Subcutaneous abdominal adipose tissue (tissue), 5 donors: ENCODE measurements around the gene TANGO2.

Source experiments
- H3K27ac ChIP-seq: one replicate; pipeline ENCODE4 v1.7.0; 2013; ENCODE audit warnings: low read depth, mild to moderate bottlenecking, inconsistent platforms, low read length, moderate library complexity
- H3K27me3 ChIP-seq, 5 donors: one replicate each; pipeline ENCODE4 v1.7.0; 2013; ENCODE audit warnings: low read length in 5 of 5, inconsistent platforms in 1 of 5; ENCODE audit not compliant: control insufficient read depth in 5 of 5, insufficient read depth in 4 of 5
- H3K36me3 ChIP-seq, 5 donors: one replicate each; pipeline ENCODE4 v1.7.0; 2013; ENCODE audit warnings: low read length in 5 of 5; ENCODE audit not compliant: control insufficient read depth in 5 of 5, insufficient read depth in 5 of 5
- H3K4me1 ChIP-seq, 5 donors: one replicate each; pipeline ENCODE4 v1.7.0; 2013; ENCODE audit warnings: low read length in 5 of 5, mild to moderate bottlenecking in 3 of 5, moderate library complexity in 1 of 5; ENCODE audit not compliant: control insufficient read depth in 5 of 5, insufficient read depth in 5 of 5
- H3K4me3 ChIP-seq, 5 donors: one replicate each; pipeline ENCODE4 v1.7.0; 2013; ENCODE audit warnings: low read length in 5 of 5, low read depth in 1 of 5
- H3K9ac ChIP-seq, 5 donors: one replicate each; pipeline ENCODE4 v1.7.0; 2013; ENCODE audit warnings: low read length in 5 of 5, mild to moderate bottlenecking in 4 of 5, moderate library complexity in 3 of 5
- H3K9me3 ChIP-seq, 5 donors: one replicate each; pipeline ENCODE4 v1.7.0; 2013; ENCODE audit warnings: low read length in 5 of 5; ENCODE audit not compliant: control insufficient read depth in 5 of 5
- donor health status: healthy.
- donor health status: healthy.
- donor health status: healthy.
- donor health status: healthy.
- donor health status: healthy.

The TANGO2 gene

DNA sequence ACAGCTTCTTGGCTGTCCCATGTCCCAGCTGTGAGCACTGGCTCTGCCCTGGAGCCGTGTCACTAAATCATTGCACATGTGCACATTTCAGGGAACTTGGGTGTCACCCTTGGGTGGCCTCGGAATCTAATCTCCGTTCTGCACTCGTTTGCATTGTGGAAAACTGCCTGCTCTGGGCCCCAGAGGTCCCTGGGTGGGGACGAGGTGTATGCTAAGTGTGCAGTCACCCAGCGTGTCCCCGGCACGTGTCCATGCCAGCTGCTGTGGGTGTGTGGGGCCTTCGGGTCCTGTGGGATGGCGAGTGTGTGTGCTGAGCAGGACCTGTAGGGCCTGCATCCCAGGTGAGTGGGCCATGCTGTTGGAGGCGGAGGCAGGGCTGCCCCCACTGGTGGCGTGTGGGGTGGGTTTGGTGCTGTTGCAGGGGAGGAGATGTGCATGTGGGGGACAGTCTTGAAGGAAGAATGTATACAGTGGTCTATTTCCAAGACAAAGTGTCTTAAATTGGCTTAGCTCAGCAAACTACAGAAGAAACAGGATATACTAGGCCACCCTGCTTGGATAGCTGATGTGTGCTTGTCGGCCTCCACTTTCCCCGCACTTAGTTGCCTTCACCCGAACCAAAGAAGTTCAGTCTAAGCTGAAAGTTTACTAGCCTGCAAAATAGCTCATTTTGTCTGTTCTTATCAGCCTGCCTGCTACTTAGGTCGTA lies 14.6 kb downstream of the TANGO2 start:
- no peaks in the 10 kb centered on the region for H3K9me3 ChIP-seq
- no peaks in the 10 kb centered on the region for H3K27me3 ChIP-seq
- no peak overlapping the region for H3K9ac ChIP-seq
- peaks cover 0 to 63% (median 40%) of the 10 kb centered on the region in 5 donors for H3K36me3 ChIP-seq
- peaks cover 5 to 40% (median 31%) of the 10 kb centered on the region in 5 donors for H3K4me1 ChIP-seq
- H3K27ac ChIP-seq: no peak overlapping the region
- no peak overlapping the region for H3K4me3 ChIP-seq

- H3K4me1 ChIP-seq: peaks cover 5 to 40% (median 31%) of the 10 kb centered on the region in 5 donors
- no peaks in the 10 kb centered on the region for H3K27me3 ChIP-seq
- no peak overlapping the region for H3K9ac ChIP-seq
- no peak overlapping the region for H3K4me3 ChIP-seq
- H3K36me3 ChIP-seq: peaks cover 0 to 68% (median 45%) of the 10 kb centered on the region in 5 donors
- H3K9me3 ChIP-seq: no peaks in the 10 kb centered on the region
- no peak overlapping the region for H3K27ac ChIP-seq
Observed at GRCh38 chr22:20036084-20036482, 15.2 kb downstream of the TANGO2 start.

DNA sequence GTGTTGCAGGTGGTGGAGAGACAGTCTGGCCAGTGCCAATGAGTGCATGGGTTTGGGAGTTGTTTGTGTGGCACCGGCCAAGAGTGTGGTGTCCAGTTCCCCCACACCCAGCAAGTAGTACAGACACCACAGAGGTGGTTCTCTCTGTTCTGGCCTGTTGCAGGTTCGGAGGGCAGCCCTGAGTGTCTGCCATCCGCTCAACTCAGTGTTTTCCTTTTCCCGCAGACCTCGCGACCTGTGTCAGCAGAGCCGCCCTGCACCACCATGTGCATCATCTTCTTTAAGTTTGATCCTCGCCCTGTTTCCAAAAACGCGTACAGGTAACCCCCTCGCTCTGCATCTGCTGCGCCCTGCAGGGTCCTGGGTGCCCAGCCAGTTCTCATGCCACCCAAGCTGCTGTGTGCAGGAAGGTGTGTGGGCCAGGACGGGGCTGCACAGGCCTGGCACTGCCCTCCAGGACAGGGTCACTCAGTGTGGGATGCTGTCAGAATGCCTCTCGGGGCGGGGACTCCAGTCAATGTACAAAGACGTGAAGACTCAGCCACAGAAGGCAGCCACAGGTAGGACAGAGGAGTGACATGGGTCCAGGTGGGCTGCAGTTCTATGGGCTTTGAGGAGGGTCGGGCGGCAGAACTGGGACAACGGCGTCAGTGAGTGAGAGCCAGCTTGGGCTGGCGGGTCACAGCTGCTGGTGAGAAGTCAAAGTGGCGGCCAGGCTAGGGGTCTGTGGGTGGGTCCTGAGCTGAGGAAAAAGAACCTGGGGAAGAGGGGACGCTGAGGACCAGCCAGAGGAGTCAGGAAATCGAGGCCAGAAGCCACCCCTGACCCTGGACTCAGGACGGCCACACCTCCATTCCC lies 15.9 kb downstream of the TANGO2 start:
- Histone ChIP-seq H3K36me3 (peaks cover 0 to 65% (median 41%) of the 10 kb centered on the region in 5 donors), H3K27me3 (no peaks in the 10 kb centered on the region), H3K27ac (no peak overlapping the region), H3K9ac (no peak overlapping the region), H3K4me3 (no peak overlapping the region), H3K4me1 (peaks cover 5 to 39% (median 31%) of the 10 kb centered on the region in 5 donors), H3K9me3 (no peaks in the 10 kb centered on the region)

- Histone ChIP-seq H3K9me3 (no peaks in the 10 kb centered on the region), H3K4me1 (peaks cover 5 to 32% (median 28%) of the 10 kb centered on the region in 5 donors), H3K36me3 (peaks cover 0 to 62% (median 41%) of the 10 kb centered on the region in 5 donors), H3K9ac (no peak overlapping the region), H3K4me3 (no peak overlapping the region), H3K27me3 (no peaks in the 10 kb centered on the region), H3K27ac (no peak overlapping the region)
Observed at GRCh38 chr22:20037419-20037818, 16.5 kb downstream of the TANGO2 start.

GRCh38 chr22:20038574-20038973 lies 17.7 kb downstream of the TANGO2 start:
- no peaks in the 10 kb centered on the region for H3K9me3 ChIP-seq
- H3K4me3 ChIP-seq: no peak overlapping the region
- H3K27me3 ChIP-seq: no peaks in the 10 kb centered on the region
- H3K4me1 ChIP-seq: peaks cover under 1 to 20% (median 16%) of the 10 kb centered on the region in 5 donors
- no peak overlapping the region for H3K27ac ChIP-seq
- no peak overlapping the region for H3K9ac ChIP-seq
- peaks cover 0 to 66% (median 49%) of the 10 kb centered on the region in 5 donors for H3K36me3 ChIP-seq

DNA sequence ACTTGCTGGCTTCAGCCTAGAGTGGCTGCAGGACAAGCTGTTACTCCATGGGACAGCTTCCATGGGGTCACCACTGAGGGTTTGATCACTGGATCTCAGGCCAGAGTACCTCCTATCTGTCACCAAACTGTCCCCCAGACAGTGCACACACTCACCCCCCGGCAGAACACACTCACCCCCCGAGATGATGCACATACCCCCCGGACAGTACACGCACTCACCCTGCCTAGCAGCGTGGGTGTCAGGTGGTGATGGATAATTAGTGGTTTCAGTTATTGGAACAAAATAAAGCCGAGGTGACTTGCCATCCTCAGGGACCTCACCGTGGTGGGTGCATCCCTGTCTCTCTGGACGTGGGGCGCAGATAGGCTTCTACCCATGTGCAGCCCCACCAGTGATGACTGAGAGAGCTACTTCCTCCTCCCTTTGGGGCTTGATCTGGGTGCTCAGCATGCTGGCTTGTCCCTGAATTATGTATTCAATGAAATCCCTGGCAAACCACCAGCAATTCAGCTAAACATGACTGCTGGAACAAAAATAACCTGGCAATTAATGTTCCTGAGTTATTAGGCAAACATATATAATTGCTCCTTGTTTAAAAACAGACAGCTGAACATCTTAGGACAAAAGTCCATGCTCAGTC lies 18.9 kb downstream of the TANGO2 start:
- Histone ChIP-seq H3K4me3 (no peak overlapping the region), H3K27ac (no peak overlapping the region), H3K36me3 (peaks cover 0 to 75% (median 60%) of the 10 kb centered on the region in 5 donors), H3K9ac (no peak overlapping the region), H3K9me3 (no peaks in the 10 kb centered on the region), H3K27me3 (no peaks in the 10 kb centered on the region), H3K4me1 (peaks cover 0 to 8% (median 6%) of the 10 kb centered on the region in 5 donors)

DNA sequence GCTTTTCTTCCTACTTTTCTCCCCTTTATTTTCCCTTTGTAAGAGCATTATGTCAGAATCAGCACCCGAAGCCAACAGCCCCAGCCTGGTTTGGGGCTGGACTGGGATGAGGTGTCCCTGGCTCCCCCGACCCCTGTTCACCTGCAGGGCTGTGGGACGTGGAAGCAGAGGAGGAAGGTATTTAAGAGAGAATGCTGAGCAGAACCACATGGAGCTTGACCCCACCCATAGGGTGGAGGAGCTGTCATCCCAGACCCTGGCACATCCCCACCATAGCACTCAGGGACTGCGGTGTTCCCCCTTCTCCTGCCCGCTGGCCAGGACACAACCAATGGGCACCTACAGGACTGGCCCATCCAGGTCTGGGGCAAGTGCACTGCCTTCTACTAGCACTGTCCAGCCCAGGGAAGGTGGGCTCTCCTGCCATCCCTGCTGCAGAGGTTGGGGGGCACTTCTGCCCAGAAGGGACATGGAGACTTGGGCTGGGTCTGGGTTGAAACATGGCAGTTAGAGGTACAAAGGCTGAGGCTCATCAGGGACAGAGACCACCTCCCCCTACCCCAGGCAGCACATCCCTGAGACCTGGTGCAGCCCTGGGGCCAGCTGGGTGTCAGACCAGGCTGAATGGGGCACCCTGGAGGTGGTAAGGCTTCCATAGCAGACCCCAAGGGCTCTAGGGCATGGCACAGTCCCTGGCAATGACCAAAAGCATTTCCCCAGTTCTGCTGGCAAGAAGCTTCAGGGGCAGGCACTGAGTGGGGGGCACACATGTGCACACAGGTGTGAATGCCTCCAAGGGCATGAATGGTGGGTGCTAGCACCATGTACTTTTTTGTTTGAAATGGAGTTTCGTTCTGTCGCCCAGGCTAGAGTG lies 19.7 kb downstream of the TANGO2 start:
- Histone ChIP-seq H3K9ac (no peak overlapping the region), H3K27ac (no peak overlapping the region), H3K36me3 (peaks cover 0 to 79% (median 61%) of the 10 kb centered on the region in 5 donors), H3K4me3 (no peak overlapping the region), H3K4me1 (peaks cover 0 to under 1% (median 0%) of the 10 kb centered on the region in 5 donors), H3K9me3 (no peaks in the 10 kb centered on the region), H3K27me3 (no peaks in the 10 kb centered on the region)

- H3K27me3 ChIP-seq: no peaks in the 10 kb centered on the region
- peaks cover 0 to 12% (median 5%) of the 10 kb centered on the region in 5 donors for H3K4me1 ChIP-seq
- H3K9me3 ChIP-seq: no peaks in the 10 kb centered on the region
- no peak overlapping the region for H3K4me3 ChIP-seq
- H3K36me3 ChIP-seq: peaks cover 0 to 81% (median 47%) of the 10 kb centered on the region in 5 donors
- H3K27ac ChIP-seq: no peak overlapping the region
- no peak overlapping the region for H3K9ac ChIP-seq
Observed at GRCh38 chr22:20043057-20043996, 22.4 kb downstream of the TANGO2 start.
